OCI-LY3 (cell line): ENCODE data around the gene OR10G8.

Experiments used
- EZH2phosphoT487 ChIP-seq: fragments of 200-600 bp; shearing (Covaris generic); IDR thresholded peaks from 2 replicates; pipeline ENCODE4 v1.6.1; 2018; ENCODE audit warnings: antibody characterized with exemption, mixed run types, low read depth
- TF ChIP-seq, protein P1 (sequence below): fragments of 200-600, 300-600 bp; sonication (generic); IDR thresholded peaks from 2 replicates; pipeline ENCODE4 v1.5.1; 2014; ENCODE audit warnings: antibody characterized with exemption, low read length, low read depth

DNA sequence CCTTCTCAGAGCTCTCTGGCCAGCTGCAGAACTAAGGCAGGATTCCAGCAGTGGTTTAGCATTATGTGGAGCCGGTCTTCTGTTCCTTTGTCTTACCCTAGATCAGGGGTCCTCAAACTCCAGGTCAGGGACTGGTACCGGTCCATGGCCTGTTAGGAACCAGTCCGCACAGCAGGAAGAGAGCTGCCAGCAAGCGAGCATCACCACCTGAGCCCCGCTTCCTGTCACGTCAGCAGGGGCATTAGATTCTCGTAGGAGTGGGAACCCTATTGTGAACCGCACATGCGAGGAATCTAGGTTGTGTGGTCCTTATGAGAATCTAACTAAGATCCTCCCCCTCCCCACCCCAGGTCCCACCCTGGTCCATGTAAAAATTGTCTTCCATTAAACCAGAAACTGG lies 13.0 kb downstream of the OR10G8 start:
- TF ChIP-seq, protein P1, sequence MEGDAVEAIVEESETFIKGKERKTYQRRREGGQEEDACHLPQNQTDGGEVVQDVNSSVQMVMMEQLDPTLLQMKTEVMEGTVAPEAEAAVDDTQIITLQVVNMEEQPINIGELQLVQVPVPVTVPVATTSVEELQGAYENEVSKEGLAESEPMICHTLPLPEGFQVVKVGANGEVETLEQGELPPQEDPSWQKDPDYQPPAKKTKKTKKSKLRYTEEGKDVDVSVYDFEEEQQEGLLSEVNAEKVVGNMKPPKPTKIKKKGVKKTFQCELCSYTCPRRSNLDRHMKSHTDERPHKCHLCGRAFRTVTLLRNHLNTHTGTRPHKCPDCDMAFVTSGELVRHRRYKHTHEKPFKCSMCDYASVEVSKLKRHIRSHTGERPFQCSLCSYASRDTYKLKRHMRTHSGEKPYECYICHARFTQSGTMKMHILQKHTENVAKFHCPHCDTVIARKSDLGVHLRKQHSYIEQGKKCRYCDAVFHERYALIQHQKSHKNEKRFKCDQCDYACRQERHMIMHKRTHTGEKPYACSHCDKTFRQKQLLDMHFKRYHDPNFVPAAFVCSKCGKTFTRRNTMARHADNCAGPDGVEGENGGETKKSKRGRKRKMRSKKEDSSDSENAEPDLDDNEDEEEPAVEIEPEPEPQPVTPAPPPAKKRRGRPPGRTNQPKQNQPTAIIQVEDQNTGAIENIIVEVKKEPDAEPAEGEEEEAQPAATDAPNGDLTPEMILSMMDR: no peak
- TF ChIP-seq EZH2phosphoT487: no peak
